Activated CD4-positive, alpha-beta memory T cell treated with anti-CD3 and anti-CD28 coated beads, Interleukin-2, amount 10 ng/mL, durations not matched to agents 7 days and 5 days (primary cell): ENCODE data around the gene BCAS3. TPM values are rescaled to one million over a fixed set of nuclear protein-coding genes. Genes with fewer than 3 reads are reported as not detected.

Experiments
- CTCF ChIA-PET: fragments of 350-600 bp; sonication (Branson Sonifier 250); formaldehyde crosslinking; loops from one replicate; lab custom pipeline; 2021; ENCODE audit warnings: antibody characterized with exemption, inconsistent platforms; lab: Charles Lee
- POLR2A ChIA-PET: fragments of 350-600 bp; sonication (Branson Sonifier 250); formaldehyde crosslinking; loops from one replicate; lab custom pipeline; 2021; ENCODE audit warnings: antibody characterized with exemption; lab: Charles Lee
- DNase-seq: peaks from one replicate; pipeline ENCODE4 v3.0.0-alpha.2; 2020
- H3K27ac Mint-ChIP-seq: one replicate; pipeline ENCODE4 v1.8.0; 2021; ENCODE audit warnings: mild to moderate bottlenecking, mixed read lengths
- H3K27me3 Mint-ChIP-seq: one replicate; pipeline ENCODE4 v1.8.0; 2021; ENCODE audit warnings: mixed read lengths
- H3K36me3 Mint-ChIP-seq: one replicate; pipeline ENCODE4 v1.8.0; 2021; ENCODE audit warnings: low read depth, mixed read lengths
- H3K4me1 Mint-ChIP-seq: one replicate; pipeline ENCODE4 v1.8.0; 2021; ENCODE audit warnings: mixed read lengths
- H3K4me3 Mint-ChIP-seq: one replicate; pipeline ENCODE4 v1.8.0; 2021; ENCODE audit warnings: mild to moderate bottlenecking, mixed read lengths
- H3K9me3 Mint-ChIP-seq: one replicate; pipeline ENCODE4 v1.8.0; 2021; ENCODE audit warnings: mixed read lengths
- total RNA-seq, 2 experiments: library from RNA; stranded (reverse); gene quantifications; one replicate each; pipeline ENCODE4 v1.2.3, GENCODE V29; 2021

The BCAS3 gene
- total RNA-seq, 2 experiments from 2014 or later = 16.2 to 19.8 TPM

GRCh38 chr17:61260071-61260797, 582.6 kb downstream of the BCAS3 start:
- CTCF ChIA-PET = no interaction called here
- Mint-ChIP-seq H3K27me3 (no peaks in the 10 kb centered on the region), H3K27ac (no peak overlapping the region), H3K36me3 (no peaks in the 10 kb centered on the region), H3K4me3 (no peak overlapping the region), H3K4me1 (no peaks in the 10 kb centered on the region), H3K9me3 (no peaks in the 10 kb centered on the region)
- no peak for DNase-seq
- POLR2A ChIA-PET = no interaction called here

GRCh38 chr17:61261001-61261637, 583.5 kb downstream of the BCAS3 start:
- ChIA-PET POLR2A (no interaction called here), CTCF (no interaction called here)
- Mint-ChIP-seq H3K27ac (no peak overlapping the region), H3K36me3 (no peaks in the 10 kb centered on the region), H3K27me3 (no peaks in the 10 kb centered on the region), H3K9me3 (no peaks in the 10 kb centered on the region), H3K4me3 (no peak overlapping the region), H3K4me1 (no peaks in the 10 kb centered on the region)
- no peak for DNase-seq

GRCh38 chr17:61265397-61265796, 587.7 kb downstream of the BCAS3 start:
- CTCF ChIA-PET = no interaction called here
- no peak overlapping the region for H3K27ac Mint-ChIP-seq
- H3K27me3 Mint-ChIP-seq = no peaks in the 10 kb centered on the region
- no peak for DNase-seq
- no peaks in the 10 kb centered on the region for H3K4me1 Mint-ChIP-seq
- no peak overlapping the region for H3K4me3 Mint-ChIP-seq
- no peaks in the 10 kb centered on the region for H3K36me3 Mint-ChIP-seq
- POLR2A ChIA-PET = no interaction called here
- H3K9me3 Mint-ChIP-seq = no peaks in the 10 kb centered on the region

GRCh38 chr17:61267847-61268246, 590.2 kb downstream of the BCAS3 start:
- Mint-ChIP-seq H3K36me3 (no peaks in the 10 kb centered on the region), H3K9me3 (no peaks in the 10 kb centered on the region), H3K27me3 (no peaks in the 10 kb centered on the region), H3K4me1 (no peaks in the 10 kb centered on the region), H3K4me3 (no peak overlapping the region), H3K27ac (no peak overlapping the region)
- CTCF ChIA-PET = no interaction called here
- DNase-seq = no peak
- POLR2A ChIA-PET = no interaction called here

- Mint-ChIP-seq H3K27me3 (no peaks in the 10 kb centered on the region), H3K36me3 (no peaks in the 10 kb centered on the region), H3K4me3 (no peak overlapping the region), H3K4me1 (peaks cover 11% of the 10 kb centered on the region), H3K9me3 (no peaks in the 10 kb centered on the region), H3K27ac (no peak overlapping the region)
- ChIA-PET POLR2A (no interaction called here), CTCF (no interaction called here)
- DNase-seq = no peak
These were observed 597.7 kb downstream of the BCAS3 start for GRCh38 chr17:61275395-61275794.

GRCh38 chr17:61276806-61277205, 599.2 kb downstream of the BCAS3 start:
- Mint-ChIP-seq H3K36me3 (no peaks in the 10 kb centered on the region), H3K27ac (no peak overlapping the region), H3K4me1 (peaks cover 17% of the 10 kb centered on the region), H3K9me3 (no peaks in the 10 kb centered on the region), H3K4me3 (no peak overlapping the region), H3K27me3 (no peaks in the 10 kb centered on the region)
- ChIA-PET CTCF (no interaction called here), POLR2A (no interaction called here)
- no peak for DNase-seq

- H3K4me1 Mint-ChIP-seq = peaks cover 22% of the 10 kb centered on the region
- DNase-seq = no peak
- H3K27me3 Mint-ChIP-seq = no peaks in the 10 kb centered on the region
- ChIA-PET CTCF (no interaction called here), POLR2A (interaction anchor here (1.1 kb wide), 1 partner anchor 11 kb away, joined by 3 read pairs; no protein-coding TSS in a partner anchor)
- no peak overlapping the region for H3K27ac Mint-ChIP-seq
- H3K9me3 Mint-ChIP-seq = peaks cover 4% of the 10 kb centered on the region
- no peaks in the 10 kb centered on the region for H3K36me3 Mint-ChIP-seq
- no peak overlapping the region for H3K4me3 Mint-ChIP-seq
These were observed 602.0 kb downstream of the BCAS3 start for GRCh38 chr17:61279476-61280145.

- Mint-ChIP-seq H3K36me3 (no peaks in the 10 kb centered on the region), H3K4me3 (no peak overlapping the region), H3K4me1 (peaks cover 22% of the 10 kb centered on the region), H3K9me3 (peaks cover 5% of the 10 kb centered on the region), H3K27ac (no peak overlapping the region), H3K27me3 (no peaks in the 10 kb centered on the region)
- no peak for DNase-seq
- ChIA-PET POLR2A (interaction anchor here (1.1 kb wide), 1 partner anchor 10 kb away, joined by 3 read pairs; no protein-coding TSS in a partner anchor), CTCF (no interaction called here)
These were observed 602.7 kb downstream of the BCAS3 start for GRCh38 chr17:61280338-61280737.

GRCh38 chr17:61280851-61281250, 603.2 kb downstream of the BCAS3 start:
- Mint-ChIP-seq H3K4me1 (peaks cover 23% of the 10 kb centered on the region), H3K27ac (no peak overlapping the region), H3K4me3 (no peak overlapping the region), H3K36me3 (no peaks in the 10 kb centered on the region), H3K9me3 (peaks cover 5% of the 10 kb centered on the region), H3K27me3 (no peaks in the 10 kb centered on the region)
- ChIA-PET POLR2A (interaction anchor here (1.1 kb wide), 1 partner anchor 9 kb away, joined by 3 read pairs; no protein-coding TSS in a partner anchor), CTCF (no interaction called here)
- no peak for DNase-seq

- POLR2A ChIA-PET = no interaction called here
- H3K27ac Mint-ChIP-seq = no peak overlapping the region
- CTCF ChIA-PET = no interaction called here
- H3K9me3 Mint-ChIP-seq = peaks cover 5% of the 10 kb centered on the region
- DNase-seq = no peak
- H3K4me3 Mint-ChIP-seq = no peak overlapping the region
- peaks cover 27% of the 10 kb centered on the region for H3K4me1 Mint-ChIP-seq
- H3K36me3 Mint-ChIP-seq = no peaks in the 10 kb centered on the region
- H3K27me3 Mint-ChIP-seq = no peaks in the 10 kb centered on the region
These were observed 604.7 kb downstream of the BCAS3 start for GRCh38 chr17:61282377-61282776.

- POLR2A ChIA-PET = no interaction called here
These were observed 605.4 kb downstream of the BCAS3 start for GRCh38 chr17:61283043-61283442.

GRCh38 chr17:61284174-61284573, 606.5 kb downstream of the BCAS3 start:
- H3K4me1 Mint-ChIP-seq = peaks cover 27% of the 10 kb centered on the region
- no peak for DNase-seq
- H3K27me3 Mint-ChIP-seq = no peaks in the 10 kb centered on the region
- CTCF ChIA-PET = interaction anchor here (0.6 kb wide), 1 partner anchor 10 kb away, joined by 5 read pairs; no protein-coding TSS in a partner anchor
- no peak overlapping the region for H3K27ac Mint-ChIP-seq
- POLR2A ChIA-PET = no interaction called here
- H3K9me3 Mint-ChIP-seq = peaks cover 5% of the 10 kb centered on the region
- H3K4me3 Mint-ChIP-seq = no peak overlapping the region
- no peaks in the 10 kb centered on the region for H3K36me3 Mint-ChIP-seq

More at GRCh38 chr17:61283043-61283442, 605.4 kb downstream of the BCAS3 start:
- Mint-ChIP-seq H3K27me3 (no peaks in the 10 kb centered on the region), H3K27ac (no peak overlapping the region), H3K36me3 (no peaks in the 10 kb centered on the region), H3K4me1 (peaks cover 27% of the 10 kb centered on the region), H3K4me3 (no peak overlapping the region), H3K9me3 (peaks cover 5% of the 10 kb centered on the region)
- CTCF ChIA-PET = no interaction called here
- DNase-seq = no peak

- Mint-ChIP-seq H3K27me3 (no peaks in the 10 kb centered on the region), H3K4me1 (peaks cover 22% of the 10 kb centered on the region), H3K36me3 (no peaks in the 10 kb centered on the region), H3K27ac (no peak overlapping the region), H3K4me3 (no peak overlapping the region), H3K9me3 (peaks cover 5% of the 10 kb centered on the region)
- DNase-seq = no peak
- CTCF ChIA-PET = interaction anchor here (0.6 to 0.8 kb wide), 2 partner anchors 10 to 33 kb away, joined by 3 to 5 read pairs; no protein-coding TSS in a partner anchor
- POLR2A ChIA-PET = no interaction called here
These were observed 607.1 kb downstream of the BCAS3 start for GRCh38 chr17:61284746-61285145.
